Activated T-helper 1 cell treated with anti-CD3 and anti-CD28 coated beads, Interleukin-12 subunit alpha, Interleukin-12 subunit beta, Interleukin-2, Interleukin-4 antibody, amounts not matched to agents 30 ng/mL and 10 ng/mL and 1 ng/mL, durations not matched to agents 14 hours and 24 hours and 36 hours (primary cell): ENCODE results near the gene MOSPD3. TPM values are rescaled to one million over a fixed set of nuclear protein-coding genes. Genes with fewer than 3 reads are reported as not detected.
"Not testable (repeated sequence)": the region's sequence is repeated elsewhere in the genome, so short reads cannot be mapped to it uniquely, and the experiment has no call there.

Experiments used
- DNase-seq: peaks from one replicate; pipeline ENCODE4 v3.0.0; 2021; ENCODE audit warnings: low spot score
- H3K27ac Mint-ChIP-seq: one replicate; pipeline ENCODE4 v1.8.0; 2021; ENCODE audit warnings: mild to moderate bottlenecking, mixed read lengths
- H3K27me3 Mint-ChIP-seq: one replicate; pipeline ENCODE4 v1.8.0; 2022; ENCODE audit warnings: mild to moderate bottlenecking, moderate library complexity, mixed read lengths; ENCODE audit not compliant: insufficient read depth
- H3K36me3 Mint-ChIP-seq: one replicate; pipeline ENCODE4 v1.8.0; 2021; ENCODE audit warnings: low read depth, mixed read lengths
- H3K4me1 Mint-ChIP-seq: one replicate; pipeline ENCODE4 v1.8.0; 2021; ENCODE audit warnings: low read depth, mixed read lengths
- H3K4me3 Mint-ChIP-seq: one replicate; pipeline ENCODE4 v1.8.0; 2021; ENCODE audit warnings: mild to moderate bottlenecking, moderate library complexity, mixed read lengths
- H3K9me3 Mint-ChIP-seq: one replicate; pipeline ENCODE4 v1.8.0; 2021; ENCODE audit warnings: mixed read lengths
- intact Hi-C: fragments of 100-400 bp; cut with micrococcal nuclease; formaldehyde crosslinking; loops from one replicate; pipeline ENCODE4 v1.15.1; 2024
- total RNA-seq: library from RNA; stranded (reverse); gene quantifications from 2 replicates; pipeline ENCODE4 v1.2.3, GENCODE V29; 2022

The MOSPD3 gene
- total RNA-seq, 1 donor from 2014 or later = 11.5 TPM

DNA sequence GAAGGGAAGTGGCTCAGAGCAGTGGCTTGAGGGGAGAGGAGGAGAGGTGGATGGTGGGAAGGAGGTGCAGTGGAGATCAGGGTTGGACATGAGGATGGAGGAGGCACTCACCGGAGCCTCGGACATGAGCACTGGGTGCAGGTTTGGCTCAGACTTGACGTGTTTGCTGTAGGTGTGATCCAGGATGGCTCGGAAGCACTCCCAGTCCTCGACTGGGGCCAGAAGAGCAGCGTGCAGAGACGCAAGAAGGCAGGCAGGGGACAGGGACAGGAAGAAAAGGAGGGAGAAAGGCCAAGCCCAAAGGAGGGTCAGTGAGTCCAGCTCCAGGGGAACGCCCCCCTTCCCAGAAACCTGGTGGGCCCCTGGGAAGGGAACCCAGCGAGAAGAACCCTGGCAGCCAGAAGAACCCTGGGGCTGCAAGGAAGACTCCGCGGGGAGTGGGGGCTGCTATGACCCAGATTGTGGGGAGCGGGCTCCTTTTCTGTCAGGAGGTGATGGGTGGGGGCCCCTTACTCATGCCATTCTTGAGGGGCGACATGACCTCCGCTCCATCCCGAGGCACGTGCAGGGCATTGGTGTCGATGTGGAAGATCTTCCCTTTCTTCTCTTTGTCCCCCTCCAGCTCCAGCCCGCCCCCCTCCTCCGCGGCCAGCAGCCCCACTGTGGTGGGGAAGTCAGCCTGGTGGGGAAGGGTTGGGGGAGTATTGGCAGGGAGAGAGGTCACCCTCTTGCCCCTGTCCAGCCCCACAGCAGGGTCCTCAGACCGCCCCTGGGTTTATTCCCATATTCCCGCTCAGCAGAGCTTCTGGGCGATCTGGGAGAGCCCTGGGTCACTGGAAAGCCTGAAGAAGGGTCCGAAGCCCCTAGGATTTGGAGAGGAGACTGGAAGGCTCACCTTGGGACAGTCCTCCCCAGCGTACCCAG, 42.8 kb downstream of the MOSPD3 start:
- no peak overlapping the region for H3K27ac Mint-ChIP-seq
- no peaks in the 10 kb centered on the region for H3K36me3 Mint-ChIP-seq
- no peak overlapping the region for H3K4me3 Mint-ChIP-seq
- intact Hi-C loops = no loop called here
- peaks cover 29% of the 10 kb centered on the region for H3K27me3 Mint-ChIP-seq
- DNase-seq = no peak
- H3K4me1 Mint-ChIP-seq = no peaks in the 10 kb centered on the region
- H3K9me3 Mint-ChIP-seq = no peaks in the 10 kb centered on the region

DNA sequence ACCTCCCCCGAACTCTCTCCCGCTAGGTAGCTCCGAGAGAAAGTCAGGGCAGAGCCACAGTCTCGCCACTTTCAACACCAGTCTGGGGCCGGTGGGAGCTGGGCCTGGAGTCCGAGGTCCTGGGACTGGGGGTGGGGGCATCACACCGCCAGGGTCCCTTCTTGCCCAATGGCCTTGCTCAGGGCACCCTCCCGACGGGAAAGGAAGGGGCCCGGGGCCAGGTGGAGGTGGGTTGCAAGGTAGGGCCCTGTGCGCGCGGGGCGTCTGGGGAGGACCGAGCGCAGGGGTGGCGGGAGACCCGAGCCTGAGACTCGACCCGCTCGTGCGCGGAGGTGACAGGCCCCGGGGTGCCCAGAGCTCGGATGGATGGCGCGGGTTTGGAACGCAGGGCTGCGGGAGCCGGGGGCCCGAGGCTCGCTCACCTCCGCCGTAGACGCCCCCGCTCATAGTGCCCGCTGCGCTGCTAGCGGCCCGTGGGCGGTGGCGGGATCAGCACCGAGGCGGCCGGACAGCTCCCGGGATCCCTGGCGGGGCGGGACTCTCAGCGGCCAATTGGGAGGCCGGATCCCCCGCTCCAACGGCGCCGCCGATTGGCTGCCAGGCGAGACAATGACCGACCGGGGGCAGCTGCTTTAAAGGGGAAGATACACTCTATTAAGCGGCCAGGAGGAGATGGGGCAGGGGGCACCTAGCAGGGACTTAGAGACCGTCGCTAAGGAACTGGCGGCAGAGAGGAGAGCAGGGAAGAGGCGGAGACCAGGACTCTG, 43.8 kb downstream of the MOSPD3 start, which contains the start of gene ACTL6B:
Gene ACTL6B, minus strand, starts transcription at position 541 of the 767 bp plus-strand sequence. Its CDS starts 94 bp downstream, at position 447.
- H3K27ac Mint-ChIP-seq = no peak within 1 kb of the TSS
- H3K9me3 Mint-ChIP-seq = no peaks in the 10 kb centered on the region
- no peaks in the 10 kb centered on the region for H3K36me3 Mint-ChIP-seq
- H3K27me3 Mint-ChIP-seq = peaks cover 33% of the 10 kb centered on the region
- H3K4me3 Mint-ChIP-seq = no peak within 1 kb of the TSS
- H3K4me1 Mint-ChIP-seq = no peaks in the 10 kb centered on the region
- intact Hi-C loops = loop anchor here (1.0 to 2.0 kb wide), 2 partner anchors 17 to 21 kb away; partner anchors contain the start of gene GNB2
- peak; percentile 67 for DNase-seq

DNA sequence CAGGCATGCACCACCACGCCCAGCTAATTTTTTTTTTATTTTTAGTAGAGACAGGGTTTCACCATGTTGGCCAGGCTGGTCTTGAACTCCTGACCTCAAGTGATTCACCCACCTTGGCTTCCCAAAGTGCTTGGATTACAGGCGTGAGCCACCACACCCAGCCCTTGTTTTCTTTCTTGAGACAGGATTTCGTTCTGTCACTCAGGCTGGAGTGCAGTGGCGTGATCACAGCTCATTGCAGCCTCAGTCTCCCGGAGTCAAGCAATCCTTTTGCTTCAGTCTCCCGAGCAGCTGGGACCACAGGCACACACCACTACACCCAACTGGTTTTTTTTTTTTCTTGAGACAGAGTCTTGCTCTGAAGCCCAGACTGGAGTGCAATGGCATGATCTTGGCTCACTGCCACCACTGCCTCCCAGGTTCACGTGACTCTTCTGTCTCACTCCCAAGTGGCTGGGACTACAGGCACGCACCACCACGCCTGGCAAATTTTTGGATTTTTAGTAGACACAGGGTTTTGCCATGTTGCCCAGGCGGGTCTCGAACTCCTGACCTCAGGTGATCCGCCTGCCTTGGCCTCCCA, 49.9 kb downstream of the MOSPD3 start:
- H3K4me3 Mint-ChIP-seq, H3K27ac Mint-ChIP-seq, H3K36me3 Mint-ChIP-seq, H3K4me1 Mint-ChIP-seq, DNase-seq, intact Hi-C loops, H3K9me3 Mint-ChIP-seq: not testable (repeated sequence)
- peaks cover 19% of the 10 kb centered on the region for H3K27me3 Mint-ChIP-seq

Other genes starting within 250 kb of the MOSPD3 start
- 9.6 and 9.9 TPM in 2 replicates for gene PILRA, start 239.1 kb upstream of the MOSPD3 start, total RNA-seq
- gene ZCWPW1, start 183.8 kb upstream of the MOSPD3 start, total RNA-seq = 2.0 and 2.4 TPM in 2 replicates
- 57.6 and 58.8 TPM in 2 replicates for gene MEPCE, start 182.7 kb upstream of the MOSPD3 start, total RNA-seq
- gene PPP1R35, start 176.0 kb upstream of the MOSPD3 start, total RNA-seq = 57.6 and 58.6 TPM in 2 replicates
- 2.8 and 2.9 TPM in 2 replicates for gene SPACDR, start 148.3 kb upstream of the MOSPD3 start, total RNA-seq
- gene TSC22D4, start 133.3 kb upstream of the MOSPD3 start, total RNA-seq = 126 and 134 TPM in 2 replicates
- gene NYAP1, start 128.6 kb upstream of the MOSPD3 start, total RNA-seq = 0.23 and 0.37 TPM in 2 replicates
- 113 and 124 TPM in 2 replicates for gene AGFG2, start 73.3 kb upstream of the MOSPD3 start, total RNA-seq
- gene SAP25, start 38.6 kb upstream of the MOSPD3 start, total RNA-seq = 9.1 and 11.2 TPM in 2 replicates
- 104 and 107 TPM in 2 replicates for gene LRCH4, start 26.4 kb upstream of the MOSPD3 start, total RNA-seq
- 0.27 and 0.41 TPM in 2 replicates for gene FBXO24, start 26.2 kb upstream of the MOSPD3 start, total RNA-seq
- gene PCOLCE, start 10.2 kb upstream of the MOSPD3 start, total RNA-seq = 4.3 and 4.7 TPM in 2 replicates
- gene TFR2, start 29.0 kb downstream of the MOSPD3 start, total RNA-seq = 13.8 and 15.0 TPM in 2 replicates
- gene ACTL6B, start 43.9 kb downstream of the MOSPD3 start, total RNA-seq = not detected in 2 replicates
- 218 and 221 TPM in 2 replicates for gene GNB2, start 61.2 kb downstream of the MOSPD3 start, total RNA-seq
- gene GIGYF1, start 81.7 kb downstream of the MOSPD3 start, total RNA-seq = 49.1 and 53.8 TPM in 2 replicates
- 82.7 and 84.4 TPM in 2 replicates for gene POP7, start 93.6 kb downstream of the MOSPD3 start, total RNA-seq
- not detected in 2 replicates for gene EPO, start 107.9 kb downstream of the MOSPD3 start, total RNA-seq
- gene ZAN, start 121.1 kb downstream of the MOSPD3 start, total RNA-seq = not detected in 2 replicates
- 2.4 and 2.8 TPM in 2 replicates for gene EPHB4, start 215.0 kb downstream of the MOSPD3 start, total RNA-seq
- 46.0 and 47.9 TPM in 2 replicates for gene SLC12A9, start 240.2 kb downstream of the MOSPD3 start, total RNA-seq